BLaER1 treated with 17β-estradiol and CSF1 and Interleukin-3, amounts not matched to agents 10 nM and 100 nM (cell line): ENCODE results near the gene ENHO.

Source experiments
- H3K27ac ChIP-seq, 11 experiments: shearing (Covaris generic); formaldehyde crosslinking; 2 replicates each; pipeline ENCODE4 v1.8.1; 2022
- H3K27me3 ChIP-seq, 11 experiments: shearing (Covaris generic); formaldehyde crosslinking; 2 replicates each; pipeline ENCODE4 v1.8.1; 2022
- H3K36me3 ChIP-seq, 11 experiments: shearing (Covaris generic); formaldehyde crosslinking; 2 replicates each; pipeline ENCODE4 v1.8.1; 2022
- H3K4me1 ChIP-seq, 10 experiments: shearing (Covaris generic); formaldehyde crosslinking; 2 replicates each; pipeline ENCODE4 v1.8.1; 2022
- H3K4me2 ChIP-seq, 11 experiments: shearing (Covaris generic); formaldehyde crosslinking; 2 replicates each; pipeline ENCODE4 v1.8.1; 2022
- H3K4me3 ChIP-seq, 10 experiments: shearing (Covaris generic); formaldehyde crosslinking; 2 replicates each; pipeline ENCODE4 v1.8.1; 2022
- H3K9ac ChIP-seq, 11 experiments: shearing (Covaris generic); formaldehyde crosslinking; 2 replicates each; pipeline ENCODE4 v1.8.1; 2022
- H3K9me3 ChIP-seq, 11 experiments: shearing (Covaris generic); formaldehyde crosslinking; replicated peaks in 1 of 11; 2 replicates each; pipeline ENCODE4 v1.8.1; 2022
- H4K20me1 ChIP-seq, 11 experiments: shearing (Covaris generic); formaldehyde crosslinking; 2 replicates each; pipeline ENCODE4 v1.8.1; 2022
- Cebpa-rat ChIP-seq, 11 experiments: shearing (Covaris generic); IDR thresholded peaks; 2 replicates each; pipeline ENCODE4 v1.8.1; 2022

The ENHO gene

DNA sequence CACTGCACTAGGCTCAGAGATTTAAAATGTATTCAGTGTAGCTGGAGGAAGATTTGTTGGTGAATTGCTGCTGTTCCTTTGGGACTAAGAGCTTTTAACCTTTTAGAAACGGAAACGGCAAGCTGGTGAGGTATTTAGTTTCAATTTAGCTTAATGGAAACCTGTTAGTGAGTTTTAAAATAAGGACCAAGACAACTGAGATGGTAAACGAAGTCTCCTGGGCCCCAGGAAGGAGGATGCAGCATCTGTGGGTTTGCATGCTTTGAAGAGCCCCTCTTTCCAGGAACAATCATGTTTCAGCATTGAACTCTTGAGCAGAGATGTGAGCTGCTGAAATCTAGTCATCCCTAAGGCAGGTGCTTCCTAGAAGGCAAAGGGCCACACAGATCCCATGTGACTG lies 47.7 kb downstream of the ENHO start:
- Histone ChIP-seq H3K4me2 (peak overlapping the region in 9 of 11 experiments; percentile 6 to 63 (median 48); a peak in 16 of 22 replicates), H3K9me3 (no peaks in the 10 kb centered on the region), H3K4me3 (no peak overlapping the region), H3K36me3 (no peaks in the 10 kb centered on the region), H3K27ac (no peak overlapping the region), H4K20me1 (no peaks in the 10 kb centered on the region), H3K9ac (no peak overlapping the region), H3K4me1 (peaks cover 0 to 19% (median 12%) of the 10 kb centered on the region in 10 experiments; a peak in 14 of 20 replicates), H3K27me3 (no peaks in the 10 kb centered on the region)
- TF ChIP-seq Cebpa-rat (IDR thresholded peaks at IDR 0.05): no peak
